Peyer's patch (tissue), 4 donors: ENCODE results near the gene IFIT5.

Experiments
- POLR2A ChIP-seq, 2 donors: fragments of 450-650 bp; IDR thresholded peaks; one replicate each; pipeline ENCODE4 v1.5.1; 2017; ENCODE audit warnings: antibody characterized with exemption in 2 of 2, mild to moderate bottlenecking in 2 of 2, moderate library complexity in 2 of 2
- TF ChIP-seq, protein P1 (sequence below), 6 experiments: fragments of 450-650 bp in 4 of 6; fragments of 200-600 bp in 2 of 6; sonication (generic) in 1 of 6; IDR thresholded peaks; one replicate each; pipeline ENCODE4 v1.5.1; 2017 to 2019; ENCODE audit warnings: antibody characterized with exemption in 6 of 6, mild to moderate bottlenecking in 3 of 6, moderate library complexity in 1 of 6

DNA sequence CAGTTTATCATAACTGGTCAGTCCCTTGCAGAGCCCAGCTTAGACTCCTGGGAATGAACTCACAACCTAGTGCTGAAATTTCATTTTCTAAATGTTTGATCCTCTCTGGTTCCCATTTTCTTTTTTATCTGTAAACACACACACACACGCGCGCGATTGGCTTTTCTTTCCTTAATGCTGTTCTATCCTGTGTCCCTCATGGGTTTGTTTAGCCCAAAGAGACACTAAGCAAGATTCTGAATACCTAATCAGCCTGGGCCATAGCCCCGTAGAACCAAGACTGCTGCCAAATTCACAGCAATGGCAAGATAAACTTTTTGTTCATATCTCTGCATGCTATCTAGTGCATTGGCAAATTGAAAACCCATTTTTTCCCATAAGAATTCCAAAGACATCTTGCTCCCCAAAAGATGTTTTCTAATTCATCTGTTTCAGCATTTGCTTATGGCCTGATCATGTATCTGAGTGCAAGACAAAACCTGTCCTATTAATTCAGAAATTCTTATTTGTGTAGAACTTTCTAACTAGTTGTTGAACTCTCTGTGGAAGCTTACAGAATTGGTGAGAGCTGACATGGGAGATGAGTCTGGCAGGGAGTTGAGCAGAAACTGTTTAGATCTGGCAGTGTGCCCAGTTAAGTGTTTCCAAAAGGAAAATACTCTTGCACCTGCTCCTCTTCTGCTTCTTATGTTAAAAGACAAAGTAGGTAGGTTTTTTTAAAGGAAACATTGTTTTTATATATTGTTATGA is 23.7 kb upstream of the IFIT5 start:
- TF ChIP-seq, protein P1, sequence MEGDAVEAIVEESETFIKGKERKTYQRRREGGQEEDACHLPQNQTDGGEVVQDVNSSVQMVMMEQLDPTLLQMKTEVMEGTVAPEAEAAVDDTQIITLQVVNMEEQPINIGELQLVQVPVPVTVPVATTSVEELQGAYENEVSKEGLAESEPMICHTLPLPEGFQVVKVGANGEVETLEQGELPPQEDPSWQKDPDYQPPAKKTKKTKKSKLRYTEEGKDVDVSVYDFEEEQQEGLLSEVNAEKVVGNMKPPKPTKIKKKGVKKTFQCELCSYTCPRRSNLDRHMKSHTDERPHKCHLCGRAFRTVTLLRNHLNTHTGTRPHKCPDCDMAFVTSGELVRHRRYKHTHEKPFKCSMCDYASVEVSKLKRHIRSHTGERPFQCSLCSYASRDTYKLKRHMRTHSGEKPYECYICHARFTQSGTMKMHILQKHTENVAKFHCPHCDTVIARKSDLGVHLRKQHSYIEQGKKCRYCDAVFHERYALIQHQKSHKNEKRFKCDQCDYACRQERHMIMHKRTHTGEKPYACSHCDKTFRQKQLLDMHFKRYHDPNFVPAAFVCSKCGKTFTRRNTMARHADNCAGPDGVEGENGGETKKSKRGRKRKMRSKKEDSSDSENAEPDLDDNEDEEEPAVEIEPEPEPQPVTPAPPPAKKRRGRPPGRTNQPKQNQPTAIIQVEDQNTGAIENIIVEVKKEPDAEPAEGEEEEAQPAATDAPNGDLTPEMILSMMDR (IDR thresholded peaks at IDR 0.05) = no peak
- no peak for TF ChIP-seq POLR2A (IDR thresholded peaks at IDR 0.05)
